Urinary bladder (tissue), 4 donors: ENCODE results near the gene BDKRB2. TPM values are rescaled to one million over a fixed set of nuclear protein-coding genes. Genes with fewer than 3 reads are reported as not detected.
"Not testable (repeated sequence)": the region's sequence is repeated elsewhere in the genome, so short reads cannot be mapped to it uniquely, and the experiment has no call there.

Experiments used
- DNase-seq: peaks from one replicate; pipeline ENCODE4 v3.0.0-alpha.2; 2015; ENCODE audit errors: extremely low spot score
- H3K27ac ChIP-seq: one replicate; pipeline ENCODE4 v1.5.1; 2013; ENCODE audit warnings: low read depth, mild to moderate bottlenecking, moderate library complexity
- H3K36me3 ChIP-seq: one replicate; pipeline ENCODE4 v1.6.1; 2013; ENCODE audit warnings: mild to moderate bottlenecking, moderate library complexity; ENCODE audit not compliant: insufficient read depth
- H3K4me1 ChIP-seq: one replicate; pipeline ENCODE4 v1.6.1; 2013; ENCODE audit warnings: mild to moderate bottlenecking, moderate library complexity; ENCODE audit not compliant: insufficient read depth
- H3K4me3 ChIP-seq: one replicate; pipeline ENCODE4 v1.5.1; 2013; ENCODE audit warnings: low read depth, low read length
- WGBS: extraction: QIAGEN DNeasy Blood & Tissue Kit; methylation state at CpG from one replicate; pipeline ENCODE4 v1.1.7; 2013; 5-methylcytosine and 5-hydroxymethylcytosine counted together
- polyA plus RNA-seq: library from polyadenylated mRNA; stranded (reverse); fragments of 200-250 nt; gene quantifications from one replicate; pipeline ENCODE4 v1.2.3, GENCODE V29; 2013
- total RNA-seq: library from RNA; depleted of rRNA; stranded (reverse); fragments of >200 nt; gene quantifications from one replicate; pipeline ENCODE4 v1.2.3, GENCODE V29; 2014
- donor health status: healthy with polysubstance abuse.
- donor health status: healthy.

The BDKRB2 gene
- total and polyA plus RNA-seq, 2 donors, result 10.5 to 30.5 TPM

DNA sequence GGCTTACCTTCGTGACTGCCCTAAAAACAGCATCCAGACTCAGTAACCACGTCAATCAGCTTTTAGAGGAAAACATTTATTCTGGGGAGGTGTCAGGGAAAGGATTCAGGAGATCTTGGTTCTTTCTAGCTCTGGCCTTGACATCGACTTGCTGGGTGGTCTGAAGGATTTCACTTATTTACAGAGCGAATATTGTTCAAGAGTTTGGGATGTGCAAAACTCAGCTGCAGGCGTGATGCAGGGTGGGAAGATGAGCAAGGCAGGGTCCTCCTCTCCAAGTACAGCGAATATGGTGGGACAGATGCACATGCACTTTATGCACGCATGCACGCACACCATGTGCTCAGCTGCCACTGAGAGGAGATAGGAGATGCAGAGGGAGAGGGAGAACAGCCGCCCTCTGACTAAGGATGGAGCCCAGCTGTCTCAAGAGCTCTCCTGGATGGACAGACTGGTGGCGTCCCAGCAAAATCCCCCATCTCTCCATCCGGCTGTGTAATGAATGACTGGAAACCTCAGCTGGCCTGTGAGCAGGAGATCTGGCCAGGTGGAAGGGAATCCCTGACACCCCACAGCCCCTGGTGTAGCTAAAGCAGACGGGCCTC, 27.0 kb downstream of the BDKRB2 start:
- Histone ChIP-seq H3K4me1 (no peaks in the 10 kb centered on the region), H3K36me3 (no peaks in the 10 kb centered on the region), H3K27ac (no peak overlapping the region), H3K4me3 (no peak overlapping the region)
- 59% methylated on average over 12 of the region's 12 CpGs for WGBS
- DNase-seq, result no peak

- Histone ChIP-seq H3K36me3 (no peaks in the 10 kb centered on the region), H3K4me1 (no peaks in the 10 kb centered on the region), H3K4me3 (no peak overlapping the region), H3K27ac (no peak overlapping the region)
- DNase-seq, result no peak
- WGBS, result 88% methylated on average over 11 of the region's 11 CpGs
Observed at GRCh38 chr14:96232506-96232905, 27.9 kb downstream of the BDKRB2 start.

DNA sequence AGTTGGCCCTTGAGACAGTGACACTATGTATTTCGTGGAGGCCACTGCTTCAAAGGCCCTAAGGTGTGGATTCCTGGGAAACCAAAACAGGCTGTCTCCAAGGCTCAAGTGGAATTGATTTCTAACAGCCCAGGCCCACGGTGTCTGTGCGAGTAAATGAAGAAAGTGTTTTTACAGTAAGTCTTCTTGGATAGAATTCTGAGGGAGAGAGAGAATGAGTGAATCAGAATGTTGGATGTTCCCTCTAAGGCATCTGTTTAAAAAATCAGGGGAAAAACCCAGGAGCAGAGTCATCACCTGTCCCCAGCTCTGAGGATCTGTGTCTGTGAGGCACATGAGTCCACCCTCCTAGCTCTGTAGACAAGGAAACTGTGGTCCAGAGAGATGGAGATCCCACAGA, 29.0 kb downstream of the BDKRB2 start:
- Histone ChIP-seq H3K4me3 (no peak overlapping the region), H3K36me3 (no peaks in the 10 kb centered on the region), H3K4me1 (no peaks in the 10 kb centered on the region), H3K27ac (no peak overlapping the region)
- DNase-seq, result no peak
- 50% methylated on average over 3 of the region's 3 CpGs for WGBS

- Histone ChIP-seq H3K4me1 (no peaks in the 10 kb centered on the region), H3K36me3 (no peaks in the 10 kb centered on the region), H3K27ac (no peak overlapping the region), H3K4me3 (no peak overlapping the region)
- 65% methylated on average over 4 of the region's 4 CpGs for WGBS
- no peak for DNase-seq
Observed at GRCh38 chr14:96235426-96235825, 30.8 kb downstream of the BDKRB2 start.

DNA sequence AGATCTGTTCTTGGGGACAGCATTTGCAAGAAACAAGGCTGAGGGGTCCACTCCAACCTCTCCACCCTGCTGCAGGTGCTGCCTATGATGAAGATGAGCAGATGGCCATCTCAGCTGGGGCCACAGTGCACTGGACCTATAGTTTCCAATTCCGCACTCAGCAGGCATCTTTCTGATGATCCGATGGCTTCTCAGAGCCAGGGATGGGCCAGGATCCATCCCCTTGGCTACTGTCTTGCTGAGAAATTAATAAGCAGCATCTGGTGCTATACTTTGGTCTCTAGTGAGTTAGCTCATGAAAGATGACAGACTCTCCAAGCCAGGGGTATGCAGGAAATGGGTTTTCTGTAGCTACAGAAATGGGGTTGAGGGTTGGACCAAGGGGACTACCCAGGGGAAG, 33.0 kb downstream of the BDKRB2 start:
- H3K4me3 ChIP-seq, result no peak overlapping the region
- no peak for DNase-seq
- no peaks in the 10 kb centered on the region for H3K4me1 ChIP-seq
- 83% methylated on average over 2 of the region's 2 CpGs for WGBS
- H3K36me3 ChIP-seq, result no peaks in the 10 kb centered on the region
- no peak overlapping the region for H3K27ac ChIP-seq

- no peaks in the 10 kb centered on the region for H3K4me1 ChIP-seq
- WGBS, result 79% methylated on average over 7 of the region's 7 CpGs
- no peaks in the 10 kb centered on the region for H3K36me3 ChIP-seq
- DNase-seq, result no peak
- H3K4me3 ChIP-seq, result no peak overlapping the region
- no peak overlapping the region for H3K27ac ChIP-seq
Observed at GRCh38 chr14:96238676-96239265, 34.1 kb downstream of the BDKRB2 start.

DNA sequence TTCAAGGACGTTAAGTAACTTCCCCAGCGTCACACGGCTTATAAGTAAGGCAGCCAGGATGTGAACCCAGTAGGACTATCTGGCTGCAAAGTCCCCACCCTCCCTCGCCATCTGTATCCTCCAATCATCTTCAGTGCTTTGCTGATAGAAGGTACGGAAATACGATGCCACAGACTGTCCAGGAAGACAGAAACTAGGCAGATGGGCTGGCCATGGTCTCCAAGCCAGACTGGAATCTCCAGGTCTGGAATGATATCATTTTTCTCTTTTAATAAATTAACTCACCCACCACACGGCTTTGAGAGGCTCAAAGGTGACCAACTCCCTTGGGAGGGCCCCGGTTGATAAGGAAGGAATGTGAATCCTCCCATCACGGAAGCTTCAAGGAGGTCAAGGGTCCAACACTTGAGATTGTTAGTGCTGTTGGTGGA, 35.1 kb downstream of the BDKRB2 start:
- H3K4me3 ChIP-seq, result no peak overlapping the region
- WGBS, result 73% methylated on average over 9 of the region's 9 CpGs

GRCh38 chr14:96240641-96241040, 36.0 kb downstream of the BDKRB2 start:
- Histone ChIP-seq H3K27ac (no peak overlapping the region), H3K4me1 (no peaks in the 10 kb centered on the region), H3K36me3 (no peaks in the 10 kb centered on the region), H3K4me3 (no peak overlapping the region)
- 96% methylated on average over 18 of the region's 18 CpGs for WGBS
- no peak for DNase-seq

More for the DNA sequence above, 35.1 kb downstream of the BDKRB2 start:
- no peak for DNase-seq
- Histone ChIP-seq H3K4me1 (no peaks in the 10 kb centered on the region), H3K27ac (no peak overlapping the region), H3K36me3 (no peaks in the 10 kb centered on the region)

GRCh38 chr14:96242126-96242525, 37.5 kb downstream of the BDKRB2 start:
- H3K27ac ChIP-seq, result no peak overlapping the region
- H3K4me1 ChIP-seq, result no peaks in the 10 kb centered on the region
- 95% methylated on average over 10 of the region's 10 CpGs for WGBS
- no peak overlapping the region for H3K4me3 ChIP-seq
- DNase-seq, result no peak
- H3K36me3 ChIP-seq, result no peaks in the 10 kb centered on the region

GRCh38 chr14:96243785-96244184, 39.1 kb downstream of the BDKRB2 start:
- no peaks in the 10 kb centered on the region for H3K4me1 ChIP-seq
- no peaks in the 10 kb centered on the region for H3K36me3 ChIP-seq
- H3K4me3 ChIP-seq, result no peak overlapping the region
- no peak overlapping the region for H3K27ac ChIP-seq
- no peak for DNase-seq
- 39% methylated on average over 5 of the region's 5 CpGs for WGBS

- WGBS, result 97% methylated on average over 3 of the region's 3 CpGs
- not testable (repeated sequence) for DNase-seq, H3K4me1 ChIP-seq, H3K36me3 ChIP-seq, H3K4me3 ChIP-seq, H3K27ac ChIP-seq
Observed at GRCh38 chr14:96245074-96245473, 40.4 kb downstream of the BDKRB2 start.

- no peak overlapping the region for H3K27ac ChIP-seq
Observed at GRCh38 chr14:96245710-96246538, 41.3 kb downstream of the BDKRB2 start.

DNA sequence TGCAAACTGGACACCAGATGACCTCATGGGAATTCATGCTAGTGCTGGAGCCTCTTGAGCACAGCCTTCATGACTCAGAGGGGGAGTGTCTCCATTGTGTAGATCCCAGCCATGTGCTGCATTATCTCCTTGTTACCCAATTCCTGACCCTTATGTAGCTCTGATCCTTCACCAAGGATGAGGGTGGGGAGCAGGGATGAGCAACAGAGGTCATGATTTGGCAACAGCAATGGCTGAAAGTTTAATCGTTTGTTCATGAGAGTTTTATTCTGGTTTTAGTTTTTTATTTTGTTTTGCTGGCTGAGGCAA, 41.9 kb downstream of the BDKRB2 start:
- Histone ChIP-seq H3K36me3 (no peaks in the 10 kb centered on the region), H3K27ac (no peak overlapping the region), H3K4me1 (no peaks in the 10 kb centered on the region), H3K4me3 (no peak overlapping the region)
- DNase-seq, result no peak
- 58% methylated on average over 1 of the region's 1 CpG for WGBS

More at GRCh38 chr14:96245710-96246538, 41.3 kb downstream of the BDKRB2 start:
- H3K36me3 ChIP-seq, result no peaks in the 10 kb centered on the region
- DNase-seq, result no peak
- H3K4me3 ChIP-seq, result no peak overlapping the region
- 94% methylated on average over 3 of the region's 3 CpGs for WGBS
- no peaks in the 10 kb centered on the region for H3K4me1 ChIP-seq

GRCh38 chr14:96247031-96247430, 42.4 kb downstream of the BDKRB2 start:
- Histone ChIP-seq H3K4me1 (no peaks in the 10 kb centered on the region), H3K27ac (no peak overlapping the region), H3K36me3 (no peaks in the 10 kb centered on the region), H3K4me3 (no peak overlapping the region)
- DNase-seq, result no peak
- 93% methylated on average over 6 of the region's 6 CpGs for WGBS
